Measurements from ENCODE around the gene GIMAP5.
"Not testable (repeated sequence)": the region's sequence is repeated elsewhere in the genome, so short reads cannot be mapped to it uniquely, and the experiment has no call there.

GIMAP5 gene

GRCh38 chr7:150735596-150736358 is 1.4 kb upstream of the GIMAP5 start:
- no peak for FAIRE-seq

- no peak for FAIRE-seq
These were observed 354 bp upstream of the GIMAP5 start for GRCh38 chr7:150736864-150737263.

GRCh38 chr7:150738092-150738491 is 874 bp downstream of the GIMAP5 start:
- no peak for FAIRE-seq

GRCh38 chr7:150738591-150739001 is 1.4 kb downstream of the GIMAP5 start:
- no peak for FAIRE-seq

GRCh38 chr7:150739033-150739432 is 1.8 kb downstream of the GIMAP5 start:
- FAIRE-seq: no peak

GRCh38 chr7:150740053-150740452 is 2.8 kb downstream of the GIMAP5 start:
- no peak for FAIRE-seq

GRCh38 chr7:150742286-150742968 is 5.2 kb downstream of the GIMAP5 start:
- no peak for FAIRE-seq

GRCh38 chr7:150744041-150744656 is 6.9 kb downstream of the GIMAP5 start:
- FAIRE-seq: no peak

- FAIRE-seq: no peak
These were observed 7.9 kb downstream of the GIMAP5 start for GRCh38 chr7:150745086-150745485.

- no peak for FAIRE-seq
These were observed 8.7 kb downstream of the GIMAP5 start for GRCh38 chr7:150745876-150746275.

- FAIRE-seq: no peak
These were observed 9.7 kb downstream of the GIMAP5 start for GRCh38 chr7:150746921-150747320.

- FAIRE-seq: no peak
These were observed 11.2 kb downstream of the GIMAP5 start for GRCh38 chr7:150748376-150748775.

GRCh38 chr7:150751702-150752101 is 14.5 kb downstream of the GIMAP5 start:
- no peak for FAIRE-seq

GRCh38 chr7:150753239-150753638 is 16.0 kb downstream of the GIMAP5 start:
- FAIRE-seq: no peak

GRCh38 chr7:150753826-150754603 is 16.8 kb downstream of the GIMAP5 start:
- FAIRE-seq: no peak

- no peak for FAIRE-seq
These were observed 17.7 kb downstream of the GIMAP5 start for GRCh38 chr7:150754951-150755350.

GRCh38 chr7:150755473-150756099 is 18.4 kb downstream of the GIMAP5 start:
- FAIRE-seq: no peak

- FAIRE-seq: no peak
These were observed 18.9 kb downstream of the GIMAP5 start for GRCh38 chr7:150756166-150756565.

GRCh38 chr7:150756858-150757257 is 19.6 kb downstream of the GIMAP5 start:
- FAIRE-seq: no peak

- no peak for FAIRE-seq
These were observed 22.3 kb downstream of the GIMAP5 start for GRCh38 chr7:150759479-150759878.

- no peak for FAIRE-seq
These were observed 29.1 kb downstream of the GIMAP5 start for GRCh38 chr7:150766334-150766709.

GRCh38 chr7:150769768-150770167 is 32.5 kb downstream of the GIMAP5 start:
- no peak for FAIRE-seq

- FAIRE-seq: not testable (repeated sequence)
These were observed 36.9 kb downstream of the GIMAP5 start for GRCh38 chr7:150774131-150774530.

All from G401.6 (cell line).